ENCODE data around the gene N4BP2. TPM values are rescaled to one million over a fixed set of nuclear protein-coding genes. Genes with fewer than 3 reads are reported as not detected.

Gene N4BP2
- total RNA-seq, 1 donor from 2014 or later, result 8.9 TPM

DNA sequence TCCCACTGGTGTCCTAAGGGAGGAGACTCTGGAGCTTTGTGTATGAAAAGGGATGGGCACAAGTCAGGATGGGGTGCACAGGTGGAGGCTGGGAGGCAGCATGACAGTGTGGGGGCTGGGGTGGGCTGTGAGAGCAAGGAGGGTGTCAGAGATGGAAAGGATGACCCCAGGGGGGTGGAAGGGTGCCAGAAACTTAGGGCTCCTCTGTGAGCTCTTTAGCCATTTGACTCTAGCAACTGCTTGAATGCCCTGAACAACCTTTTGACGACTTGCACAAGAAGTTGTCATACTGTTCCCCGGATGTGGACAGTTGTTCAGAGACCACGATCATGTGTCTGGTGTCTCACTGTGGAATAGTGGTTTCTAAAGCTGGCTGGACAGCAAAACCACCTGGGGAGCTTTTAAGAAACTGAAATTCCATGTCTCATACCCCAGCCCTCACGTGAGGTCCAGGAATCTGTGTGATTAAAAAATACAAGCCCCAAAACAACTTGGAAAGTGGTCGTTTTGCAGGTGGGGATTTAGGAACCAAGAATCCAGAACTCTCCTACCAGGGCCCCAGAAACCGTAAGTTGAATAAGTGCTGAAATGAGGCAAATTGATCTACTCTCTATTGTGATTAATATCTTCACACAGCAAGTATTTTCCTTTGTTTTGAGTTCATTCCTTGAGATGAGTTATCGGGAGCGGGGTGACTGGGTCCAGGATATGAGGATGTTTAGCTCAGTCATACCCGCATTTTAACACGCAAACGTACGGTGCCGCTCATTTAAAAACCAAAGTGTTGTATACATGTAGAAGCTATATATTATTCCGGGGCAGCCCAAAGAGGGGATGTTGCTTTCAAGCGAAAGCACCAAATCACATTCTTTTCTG, 143.6 kb downstream of the N4BP2 start:
- intact Hi-C loops (cut with DNase I), result no loop called here
- DNase-seq (ENCODE audit: low spot score) (no peak), ATAC-seq (peak; percentile 42)

DNA sequence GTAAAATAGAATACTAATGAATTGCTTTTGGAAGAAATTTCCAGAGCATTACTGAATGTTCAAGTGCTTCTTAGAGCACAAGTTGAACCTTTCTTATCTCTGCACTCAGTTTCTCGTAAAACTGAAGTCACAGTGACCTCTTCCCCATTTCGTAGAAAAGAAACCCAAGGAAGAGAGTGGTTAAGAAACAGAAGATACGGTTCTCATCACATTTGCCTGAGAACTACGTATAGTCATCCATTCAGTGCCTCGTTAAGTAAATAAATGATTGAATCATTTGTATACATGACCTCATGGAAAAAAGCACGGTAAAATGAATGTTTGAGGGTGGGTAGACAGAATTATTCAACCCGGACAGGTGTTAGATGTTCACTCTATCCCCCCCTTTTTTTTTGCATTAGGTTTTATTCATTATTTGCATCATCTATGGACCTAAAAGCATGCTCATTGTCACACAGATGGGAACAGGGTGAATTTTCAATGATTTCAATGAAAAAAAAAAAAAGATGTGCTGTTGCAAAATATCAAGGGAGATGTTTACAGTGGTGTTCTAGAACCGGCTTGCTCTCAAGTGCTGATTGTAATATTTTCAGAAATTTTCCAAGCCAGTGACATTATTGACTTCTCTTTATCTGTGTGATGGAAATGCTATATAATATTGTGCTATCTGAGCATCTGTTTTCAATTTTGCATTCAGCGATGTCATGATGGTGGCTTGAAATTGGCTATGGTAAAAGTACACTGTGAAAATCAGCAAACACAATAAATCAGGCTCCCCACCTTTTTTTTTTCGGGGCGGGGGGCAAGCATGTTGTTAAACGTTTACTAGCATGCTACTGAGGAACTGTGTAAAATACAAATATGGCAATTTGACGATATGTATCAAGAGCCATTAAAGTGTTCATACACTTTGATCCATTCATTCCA, 144.5 kb downstream of the N4BP2 start:
- ATAC-seq (no peak), DNase-seq (ENCODE audit: low spot score) (no peak)
- intact Hi-C loops (cut with DNase I), result no loop called here

DNA sequence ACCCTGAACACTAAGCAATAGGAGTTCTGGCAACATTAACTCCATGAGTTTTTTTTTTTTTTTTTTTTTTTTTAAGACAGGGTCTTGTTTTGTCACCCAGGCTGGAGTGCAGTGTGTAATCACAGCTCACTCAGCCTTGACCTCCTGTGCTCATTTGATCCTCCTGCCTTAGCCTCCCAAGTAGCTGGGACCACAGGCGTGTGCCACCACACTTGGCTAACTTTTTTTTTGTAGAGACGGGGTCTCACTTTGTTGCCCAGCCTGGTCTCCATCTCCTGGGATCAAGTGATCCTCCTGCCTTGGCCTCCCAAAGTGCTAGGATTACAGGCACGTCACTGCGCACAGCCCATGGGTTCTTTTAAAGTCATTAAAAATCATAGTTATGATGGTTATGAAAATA, 145.2 kb downstream of the N4BP2 start:
- no peak for ATAC-seq
- DNase-seq (ENCODE audit: low spot score), result no peak
- intact Hi-C loops (cut with DNase I), result no loop called here

GRCh38 chr4:40202474-40202873, 145.8 kb downstream of the N4BP2 start:
- intact Hi-C loops (cut with DNase I), result no loop called here
- ATAC-seq (no peak), DNase-seq (ENCODE audit: low spot score) (no peak)

DNA sequence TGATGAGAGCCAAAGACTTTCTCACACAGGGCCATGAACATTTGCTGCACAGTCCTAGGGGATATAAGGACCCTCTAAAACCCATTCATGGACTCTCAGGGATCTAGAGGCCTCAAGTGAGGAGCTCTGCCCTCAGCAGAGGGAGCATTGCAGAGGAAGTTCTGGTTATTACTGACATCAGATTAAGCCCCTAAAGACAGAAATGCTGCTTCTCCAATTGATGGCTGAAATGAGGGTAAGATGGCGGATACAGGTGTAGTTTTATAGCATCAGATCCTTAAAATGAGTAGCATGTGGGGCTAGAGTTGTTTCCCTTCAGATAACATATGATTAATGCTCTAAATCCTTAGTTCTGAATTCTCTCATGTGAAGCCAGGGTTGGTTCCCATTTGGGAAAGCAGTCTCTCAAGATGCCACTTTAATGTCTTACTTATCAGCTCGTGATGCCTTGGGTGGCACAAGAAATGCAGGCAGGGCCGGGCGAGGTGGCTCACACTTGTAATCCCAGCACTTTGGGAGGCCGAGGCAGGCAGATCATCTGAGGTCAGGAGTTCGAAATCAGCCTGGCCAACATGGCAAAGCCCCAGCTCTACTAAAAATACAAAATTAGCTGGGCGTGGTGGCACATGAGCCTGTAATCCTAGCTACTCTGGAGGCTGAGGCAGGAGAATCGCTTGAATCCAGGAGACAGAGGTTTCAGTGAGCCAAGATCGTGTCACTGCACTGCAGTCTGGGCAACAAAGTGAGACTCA, 148.0 kb downstream of the N4BP2 start:
- ATAC-seq, result no peak
- intact Hi-C loops (cut with DNase I), result no loop called here
- DNase-seq (ENCODE audit: low spot score), result no peak

GRCh38 chr4:40205259-40206198, 148.9 kb downstream of the N4BP2 start:
- intact Hi-C loops (cut with DNase I), result no loop called here
- ATAC-seq, result peak; percentile 59
- DNase-seq (ENCODE audit: low spot score), result no peak

- intact Hi-C loops (cut with DNase I), result no loop called here
- no peak for ATAC-seq
- no peak for DNase-seq (ENCODE audit: low spot score)
These were observed 149.8 kb downstream of the N4BP2 start for GRCh38 chr4:40206426-40206825.

Other genes with a start within 250 kb of the N4BP2 start
- 65.8 TPM for gene PDS5A, start 78.9 kb upstream of the N4BP2 start, total RNA-seq
- gene RHOH, start 140.2 kb downstream of the N4BP2 start, total RNA-seq, result 2.5 TPM

All from sciatic nerve (tissue), 2 donors.